Sciatic nerve (tissue), 2 donors: ENCODE data around the gene TMEM131. TPM values are rescaled to one million over a fixed set of nuclear protein-coding genes. Genes with fewer than 3 reads are reported as not detected.

Experiments used
- ATAC-seq: fragments of 200-7000 bp; cut with Tn5 transposase; one replicate; pipeline ENCODE4 v1.9.1; 2020; ENCODE audit warnings: mild to moderate bottlenecking, moderate library complexity
- DNase-seq: peaks from one replicate; pipeline ENCODE4 v3.0.0-alpha.2; 2020; ENCODE audit warnings: low spot score
- intact Hi-C: fragments of 100-400 bp; cut with DNase I; formaldehyde crosslinking; loops from one replicate; pipeline ENCODE4 v1.14.2; 2022
- total RNA-seq: library from RNA; stranded (reverse); fragmentation: NEBNext Ultra II Directional; extraction: Animal tissue kit (Norgen Biotek cat#: 25700); gene quantifications from one replicate; pipeline ENCODE4 v1.2.1, GENCODE V29; 2021
- donor health status: DM: no; HTN: no; CAD: no.
- donor health status: DM: no; HTN: no; CAD: no.

Gene TMEM131
- total RNA-seq, 1 donor from 2014 or later, result 43.2 TPM

DNA sequence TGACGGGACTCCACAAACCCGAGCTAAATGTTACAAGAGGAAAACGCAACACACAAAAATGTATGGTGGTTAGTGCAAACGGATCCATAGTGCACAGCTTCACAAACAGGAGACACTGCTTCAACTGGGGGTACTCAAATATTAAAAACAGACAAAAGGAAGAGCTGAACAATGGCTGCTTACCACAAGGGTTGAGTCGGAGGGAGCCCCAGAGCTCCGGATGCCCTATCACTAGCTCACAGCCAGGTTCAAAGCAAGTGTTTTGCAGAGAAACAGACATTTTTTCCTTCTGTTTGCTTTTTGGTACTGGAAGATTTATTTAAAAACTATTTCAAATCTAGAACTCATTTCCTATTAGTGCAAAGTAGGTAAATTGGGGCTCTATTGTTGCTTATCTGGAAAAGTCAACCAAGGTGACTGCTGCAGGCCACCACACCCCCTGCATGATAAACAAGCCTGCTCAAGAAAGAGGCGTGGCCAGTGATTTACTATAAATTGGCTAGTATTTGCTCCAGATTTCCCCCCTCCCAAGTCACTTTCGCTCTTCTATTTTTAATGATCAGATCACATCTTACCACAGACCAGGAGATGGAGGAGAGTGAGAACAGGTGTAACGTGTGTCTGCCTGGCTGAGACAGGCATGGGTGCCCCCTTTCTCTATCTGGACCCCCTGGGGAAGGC lies 235.9 kb downstream of the TMEM131 start:
- no peak for DNase-seq
- no peak for ATAC-seq
- intact Hi-C loops, result no loop called here

DNA sequence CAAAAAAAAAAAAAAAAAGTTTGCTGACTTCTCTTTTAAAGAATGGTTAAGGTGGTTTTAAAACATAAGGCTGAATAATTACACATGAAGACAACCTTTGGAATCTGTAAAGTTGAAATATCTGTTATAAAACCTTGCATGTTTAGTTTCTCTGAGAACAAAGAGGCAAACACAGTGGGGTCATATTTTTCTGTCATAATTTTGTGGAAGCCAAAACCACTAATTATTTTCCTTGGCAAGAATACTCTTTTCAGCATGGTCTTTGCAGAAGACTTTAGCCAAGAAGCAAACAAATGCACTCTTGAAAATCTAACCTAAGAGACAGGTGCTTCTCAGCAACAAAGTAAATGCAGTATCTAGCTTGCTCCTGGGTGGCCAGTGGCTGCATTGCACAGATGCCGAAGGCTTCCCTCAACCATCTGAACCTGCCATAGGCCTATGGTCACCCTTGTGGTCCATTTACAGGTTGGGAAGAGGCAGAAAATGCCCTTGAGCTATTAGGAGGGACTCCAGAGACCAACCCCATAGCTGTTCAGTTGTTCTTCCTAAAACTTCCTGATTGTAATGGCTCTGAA lies 237.5 kb downstream of the TMEM131 start:
- ATAC-seq (peak; percentile 33), DNase-seq (no peak)
- intact Hi-C loops, result no loop called here

DNA sequence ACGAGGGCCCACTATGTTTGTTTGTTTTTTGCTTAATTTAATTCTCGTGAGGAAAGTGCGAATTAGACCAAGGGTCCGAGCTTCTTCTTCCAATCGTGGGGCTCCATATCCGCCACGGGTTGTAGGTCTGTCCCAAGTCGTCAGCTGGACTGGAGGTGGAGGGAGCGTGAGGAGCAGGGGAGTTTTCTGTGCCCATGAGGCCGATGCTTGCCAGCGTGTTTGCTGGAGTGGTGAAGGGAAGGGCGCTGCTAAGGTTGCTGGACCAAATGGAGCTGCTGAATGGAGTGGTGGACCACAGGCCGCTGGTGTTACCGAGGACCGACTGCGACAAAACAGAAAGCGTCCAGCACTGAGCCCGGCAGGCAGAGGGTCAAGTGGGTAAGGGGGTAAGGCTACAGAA lies 238.7 kb downstream of the TMEM131 start:
- DNase-seq, result no peak
- no peak for ATAC-seq
- intact Hi-C loops, result no loop called here

DNA sequence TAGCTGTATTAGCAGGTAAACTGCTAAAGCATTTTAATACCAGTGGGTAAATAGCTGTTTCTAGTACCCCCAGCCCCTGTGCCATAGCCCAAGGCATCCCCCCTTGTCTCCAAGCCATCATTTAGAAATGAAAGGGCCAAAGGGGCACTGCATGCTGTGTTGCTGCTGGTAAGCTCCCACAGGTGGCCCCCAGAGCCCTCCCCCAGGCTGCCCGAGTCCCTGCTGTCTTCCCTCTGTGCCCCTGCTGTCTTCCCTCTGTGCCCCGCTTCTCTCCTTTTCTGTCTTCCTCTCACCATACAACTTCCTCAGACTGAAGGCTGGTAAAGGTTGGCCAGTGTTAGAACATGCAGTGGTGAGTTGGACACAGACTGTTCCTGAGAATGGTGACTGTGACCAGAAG lies 240.3 kb downstream of the TMEM131 start:
- intact Hi-C loops, result no loop called here
- ATAC-seq (no peak), DNase-seq (no peak)

DNA sequence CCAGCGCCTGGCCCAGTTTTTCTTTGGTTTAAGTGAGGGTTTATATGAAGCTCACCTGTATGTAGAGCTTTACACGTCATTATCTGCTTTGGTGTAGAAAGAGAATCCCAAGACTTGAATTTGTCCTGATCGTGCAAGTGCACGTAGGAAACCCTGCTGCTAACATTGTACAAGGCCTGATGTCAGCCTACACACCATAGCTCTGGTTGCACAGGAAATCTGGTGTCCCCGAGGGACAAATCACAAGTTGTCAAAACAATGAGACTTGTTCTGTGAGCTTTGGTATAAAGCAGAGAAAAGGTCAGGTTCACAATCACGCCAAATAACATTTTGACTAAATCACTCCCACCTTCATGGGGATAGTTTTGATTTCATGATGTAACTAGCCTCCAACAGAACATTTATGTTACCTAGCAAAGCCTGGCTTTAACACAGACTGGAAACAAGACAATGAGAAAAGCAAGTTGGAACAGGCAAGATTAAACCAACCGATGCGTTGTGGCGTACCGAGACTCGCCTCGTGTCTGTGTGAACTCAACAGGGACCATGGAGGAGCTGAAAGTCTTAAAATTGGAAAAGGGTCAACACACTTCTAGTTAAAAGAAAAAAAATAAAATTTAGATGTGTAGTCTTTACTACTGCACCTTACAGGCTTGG lies 240.9 kb downstream of the TMEM131 start:
- ATAC-seq (peak; percentile 11), DNase-seq (no peak)
- intact Hi-C loops, result no loop called here

DNA sequence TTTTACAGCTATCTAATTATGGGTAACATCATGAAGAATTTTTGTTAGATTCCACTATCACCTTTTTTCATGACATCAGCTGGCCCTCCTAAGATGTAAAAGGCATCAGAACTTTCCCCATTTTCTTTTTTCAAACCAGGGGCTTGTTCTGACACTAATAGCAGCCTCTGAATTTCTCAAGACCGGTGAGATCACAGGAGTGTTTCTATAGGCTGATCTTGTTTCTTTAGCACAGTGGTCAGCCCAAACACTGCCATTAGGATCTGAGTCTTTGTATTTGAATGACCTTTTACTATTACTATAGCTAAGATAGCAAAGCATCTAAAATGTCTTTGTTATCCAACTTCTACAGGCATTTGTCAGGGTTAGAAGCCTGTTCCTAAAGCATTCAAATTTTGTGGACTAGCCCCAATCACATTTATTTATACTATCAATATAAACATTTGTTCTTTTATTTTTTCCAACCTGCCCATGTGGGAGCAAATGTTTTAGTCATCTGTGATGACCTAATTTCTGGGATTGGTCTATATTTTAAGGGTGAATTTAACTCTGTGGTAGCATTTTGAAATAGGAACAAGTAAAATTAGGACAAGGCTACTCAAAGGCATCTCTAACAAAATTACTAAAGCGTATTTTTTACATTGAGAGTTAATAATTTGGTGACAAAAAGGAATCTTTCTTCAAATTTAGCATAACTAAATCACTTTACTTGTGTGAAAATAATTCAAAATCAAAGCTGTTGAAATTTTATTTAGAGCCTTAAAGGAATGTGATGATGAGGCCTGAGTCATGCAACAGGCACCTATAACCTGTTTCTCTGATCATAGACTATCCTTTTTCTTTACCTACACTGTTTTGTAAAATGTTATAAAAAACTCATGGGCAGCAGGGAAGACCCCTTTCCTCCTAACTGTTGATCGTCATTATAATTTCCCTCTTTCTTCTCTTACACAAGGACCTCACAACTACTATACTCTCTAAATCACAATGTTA lies 243.1 kb downstream of the TMEM131 start:
- ATAC-seq (no peak), DNase-seq (no peak)
- intact Hi-C loops, result no loop called here

DNA sequence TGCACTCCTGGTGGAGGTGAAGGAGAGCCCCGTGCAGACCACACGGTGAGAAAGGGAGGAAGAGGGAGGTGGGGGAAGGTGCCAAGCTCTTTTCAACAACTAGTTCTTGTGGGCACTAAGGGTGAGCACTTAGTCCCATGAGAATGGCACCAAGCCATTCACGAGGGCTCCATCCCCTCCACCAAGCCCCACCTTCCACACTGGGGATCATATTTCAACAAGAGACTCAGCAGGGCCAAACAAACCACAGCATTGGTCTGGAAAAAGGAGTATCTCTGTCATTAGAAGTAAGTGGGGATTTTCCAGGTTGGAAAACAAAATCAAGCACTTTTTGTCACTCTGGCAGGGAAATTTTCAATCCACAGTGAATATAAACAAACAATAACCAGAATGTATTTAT lies 244.0 kb downstream of the TMEM131 start:
- intact Hi-C loops, result no loop called here
- ATAC-seq (no peak), DNase-seq (no peak)

DNA sequence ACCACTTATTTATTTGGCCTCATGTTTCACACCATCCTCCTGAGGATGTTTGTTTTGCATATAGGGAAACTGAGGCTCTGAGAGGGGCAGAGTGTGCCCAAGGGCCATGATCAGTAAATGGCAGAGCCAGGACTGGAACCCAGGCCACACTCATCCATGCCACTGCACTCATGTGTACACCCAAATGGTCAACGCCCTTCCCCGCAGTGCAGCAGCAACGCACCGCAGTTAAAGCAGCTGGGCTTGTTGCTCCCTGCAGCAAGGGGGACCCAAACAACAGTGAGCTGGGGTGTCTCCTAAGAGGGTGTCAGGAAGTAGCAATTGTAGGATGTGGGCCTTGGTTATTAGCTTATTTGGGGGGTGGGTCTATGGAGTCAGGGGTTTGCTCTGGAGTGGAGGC lies 245.7 kb downstream of the TMEM131 start:
- no peak for ATAC-seq
- DNase-seq, result no peak
- intact Hi-C loops, result no loop called here

DNA sequence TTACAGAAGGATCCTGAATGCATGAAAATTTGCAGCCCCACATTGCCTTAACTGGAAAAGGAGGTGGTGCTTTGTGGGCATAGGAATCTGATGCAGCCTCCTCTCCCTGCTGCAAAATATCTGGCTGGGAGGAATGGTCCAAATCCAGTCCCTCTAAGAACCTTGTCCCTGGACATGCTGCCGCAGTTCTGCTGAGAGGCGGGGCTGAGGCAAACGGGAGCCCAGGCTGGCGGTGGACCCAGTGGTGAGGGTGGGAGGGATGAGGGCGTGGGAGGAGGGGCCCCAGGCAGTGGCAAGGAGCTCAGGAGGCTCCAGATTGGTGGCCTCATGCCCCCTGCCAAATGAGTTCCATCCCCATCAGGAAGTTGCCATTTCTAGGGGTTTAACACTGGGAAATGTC lies 246.2 kb downstream of the TMEM131 start:
- ATAC-seq (no peak), DNase-seq (no peak)
- intact Hi-C loops, result no loop called here

DNA sequence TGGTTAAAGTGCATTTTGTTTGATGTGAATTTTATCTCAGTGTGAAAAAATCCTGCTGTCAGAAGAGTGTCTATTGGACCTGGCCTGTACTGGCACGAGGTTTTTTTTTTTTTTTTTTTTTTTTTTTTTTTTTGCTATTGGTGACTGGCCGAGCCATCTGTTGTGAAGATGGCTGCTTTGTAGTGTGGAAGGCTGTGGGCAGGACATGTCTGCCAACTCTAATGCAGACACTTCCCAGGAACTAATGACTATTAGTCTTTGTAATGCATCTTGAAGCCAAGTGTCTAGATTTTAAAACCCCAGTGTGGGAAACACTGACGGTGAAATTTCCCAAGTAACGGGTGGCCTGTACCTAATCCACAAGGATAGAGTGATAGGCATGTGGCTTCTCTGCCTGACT lies 248.0 kb downstream of the TMEM131 start:
- no peak for DNase-seq
- intact Hi-C loops, result no loop called here
- no peak for ATAC-seq

DNA sequence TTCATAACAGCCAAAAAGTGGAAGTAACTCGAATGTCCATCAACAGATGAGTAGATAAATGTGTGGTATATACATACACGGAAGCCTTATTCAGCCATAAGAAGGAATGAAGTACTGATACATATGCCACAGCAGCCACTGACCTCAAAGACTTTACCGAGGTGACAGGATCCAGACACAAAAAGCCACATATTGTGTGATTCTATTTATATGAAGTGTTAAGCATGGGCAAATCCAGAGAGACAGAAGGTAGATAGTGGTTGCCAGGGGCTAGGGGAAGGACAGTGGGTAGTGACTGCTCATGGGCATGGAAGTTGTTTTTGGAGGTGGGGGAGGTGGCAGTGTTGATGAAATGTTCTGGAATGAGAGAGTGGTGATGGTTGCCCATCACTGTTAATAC lies 248.5 kb downstream of the TMEM131 start:
- ATAC-seq, result no peak
- intact Hi-C loops, result no loop called here
- DNase-seq, result no peak

DNA sequence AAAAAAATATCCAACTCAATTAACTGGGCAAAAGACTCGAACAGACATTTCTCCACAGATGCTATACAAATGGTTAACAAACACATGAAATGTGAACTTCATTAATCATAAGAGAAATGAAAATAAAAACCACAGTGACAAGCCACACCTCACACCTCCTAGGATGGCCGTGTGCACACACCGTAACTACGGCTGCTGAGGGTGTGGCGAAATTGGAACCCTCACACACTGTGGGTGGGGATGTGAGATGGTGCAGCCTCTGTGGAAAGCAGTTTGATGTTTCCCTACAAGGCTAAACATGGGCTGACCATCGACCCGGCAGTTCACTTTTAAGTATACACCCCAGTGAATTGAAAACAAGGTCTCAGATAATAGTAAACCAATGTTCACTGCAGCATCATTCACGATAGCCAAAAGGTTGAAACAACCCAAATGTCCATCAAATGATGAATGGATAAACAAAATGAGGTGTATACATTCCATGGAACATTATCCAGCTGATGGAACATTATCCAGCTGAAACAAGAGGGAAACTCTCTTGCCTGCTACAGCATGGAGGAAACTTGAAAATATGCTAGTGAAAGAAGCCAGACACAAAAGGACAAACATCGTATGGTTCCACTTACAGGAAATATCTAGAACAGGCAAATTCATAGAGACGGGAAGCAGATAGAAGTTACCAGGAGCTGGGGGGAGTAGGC lies 250.1 kb downstream of the TMEM131 start:
- DNase-seq, result no peak
- intact Hi-C loops, result no loop called here
- no peak for ATAC-seq

DNA sequence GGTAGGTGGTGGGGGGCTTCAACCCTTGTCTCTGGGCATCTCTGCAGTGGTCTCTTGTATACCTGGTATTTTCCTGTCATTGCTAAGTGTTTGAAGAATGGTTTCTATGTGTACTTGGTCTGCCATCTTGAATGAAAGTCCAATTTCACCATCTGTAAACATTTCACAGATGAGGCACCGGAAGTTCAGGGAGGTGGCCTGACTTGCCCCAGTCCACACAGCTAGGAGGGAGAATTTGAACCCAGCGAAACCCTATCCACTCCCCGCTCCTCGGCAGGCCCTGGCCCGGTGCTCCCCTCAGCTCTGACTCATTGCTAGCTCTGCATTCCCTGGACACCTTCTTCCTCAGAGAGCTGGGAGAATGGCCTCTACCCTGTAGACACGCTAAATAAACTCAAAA lies 251.8 kb downstream of the TMEM131 start:
- ATAC-seq (no peak), DNase-seq (no peak)
- intact Hi-C loops, result no loop called here

DNA sequence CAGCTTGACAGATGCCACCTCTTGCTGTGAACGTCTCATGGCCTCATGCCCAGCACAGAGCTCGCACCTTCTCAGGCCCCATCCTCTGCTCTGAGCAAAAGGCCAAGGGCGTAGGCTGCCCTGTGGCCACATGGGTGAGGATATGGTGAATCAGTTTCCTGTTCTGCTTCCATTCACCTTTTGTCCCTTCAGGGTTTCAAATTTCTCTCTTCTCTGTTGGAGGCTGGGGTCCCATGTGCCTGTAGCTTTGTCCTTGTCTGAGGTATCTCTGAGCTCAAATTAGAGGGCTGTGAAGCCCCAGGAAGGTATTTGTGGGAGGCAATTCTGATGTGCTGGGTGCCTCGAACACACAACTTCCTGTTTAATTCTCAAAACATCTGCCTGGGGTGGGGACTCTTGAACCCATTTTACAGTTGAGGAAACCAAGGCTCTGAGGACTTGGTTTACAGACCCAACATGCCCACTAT lies 253.3 kb downstream of the TMEM131 start:
- ATAC-seq, result no peak
- intact Hi-C loops, result no loop called here
- DNase-seq, result no peak

DNA sequence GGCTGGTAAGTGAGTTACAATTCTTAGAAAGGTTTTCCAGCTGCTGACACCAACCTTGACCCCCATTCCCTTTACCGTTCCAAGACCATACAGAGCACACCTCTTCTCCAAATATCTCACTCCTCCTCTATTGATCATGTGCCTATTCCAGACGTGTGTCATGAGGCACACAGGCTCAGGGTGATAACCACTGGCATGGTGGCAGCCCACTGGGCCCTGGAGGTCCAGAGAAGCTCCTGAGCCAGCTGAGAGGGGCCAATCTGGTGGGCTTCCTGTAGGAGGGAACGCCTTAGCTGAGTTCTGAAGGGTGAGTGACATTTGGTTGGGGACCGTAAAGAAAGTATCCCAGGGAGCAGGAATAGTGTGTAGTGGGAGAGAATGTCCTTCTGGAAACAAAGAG lies 254.1 kb downstream of the TMEM131 start:
- intact Hi-C loops, result no loop called here
- no peak for ATAC-seq
- DNase-seq, result no peak

DNA sequence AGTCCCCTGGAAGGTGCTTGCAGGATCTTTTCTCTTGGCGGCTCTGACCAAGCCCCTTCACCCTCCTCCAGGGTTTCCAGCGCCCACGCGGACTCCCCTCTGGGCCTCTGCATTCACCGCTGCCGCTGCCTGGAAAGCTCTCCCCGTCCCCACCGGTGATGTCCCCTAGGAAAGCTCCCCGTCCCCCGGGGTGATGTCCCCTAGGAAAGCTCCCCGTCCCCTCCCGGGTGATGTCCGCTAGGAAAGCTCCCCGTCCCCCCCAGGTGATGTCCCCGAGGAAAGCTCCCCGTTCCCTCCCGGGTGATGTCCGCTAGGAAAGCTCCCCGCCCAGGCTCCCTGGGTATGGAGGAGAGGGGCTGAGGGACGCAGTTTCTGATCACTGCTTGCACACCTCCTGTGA lies 254.5 kb downstream of the TMEM131 start:
- ATAC-seq, result no peak
- intact Hi-C loops, result no loop called here
- no peak for DNase-seq

DNA sequence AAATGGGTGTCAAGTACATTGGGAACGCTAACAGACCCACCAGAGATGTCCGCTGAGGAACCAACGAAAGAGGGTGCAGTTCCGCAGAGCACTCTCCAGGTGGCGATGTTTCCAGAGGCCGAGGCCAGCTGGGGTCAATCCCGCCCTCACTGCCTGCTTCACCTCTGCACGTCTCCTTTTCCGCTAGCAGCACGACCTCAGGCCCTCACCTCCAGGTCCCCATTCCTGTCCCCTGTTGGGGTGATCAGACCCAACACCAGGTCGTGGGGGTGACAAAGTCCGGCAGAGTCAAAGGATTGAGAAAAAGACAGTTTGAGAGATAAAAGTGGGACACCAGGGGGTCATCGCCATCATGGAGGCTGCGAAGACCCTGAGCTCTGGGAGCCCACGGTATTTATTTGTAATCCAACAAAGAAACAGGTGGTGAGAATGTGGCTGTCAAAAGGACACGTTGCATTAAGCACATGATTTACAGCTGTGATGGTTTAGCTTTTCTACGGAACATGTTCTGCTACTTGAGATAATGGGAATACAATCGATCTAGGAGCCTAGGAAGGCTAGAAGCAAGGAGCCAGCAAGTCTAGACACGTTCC lies 255.1 kb downstream of the TMEM131 start:
- intact Hi-C loops, result no loop called here
- ATAC-seq, result peak; percentile 42
- DNase-seq, result no peak

DNA sequence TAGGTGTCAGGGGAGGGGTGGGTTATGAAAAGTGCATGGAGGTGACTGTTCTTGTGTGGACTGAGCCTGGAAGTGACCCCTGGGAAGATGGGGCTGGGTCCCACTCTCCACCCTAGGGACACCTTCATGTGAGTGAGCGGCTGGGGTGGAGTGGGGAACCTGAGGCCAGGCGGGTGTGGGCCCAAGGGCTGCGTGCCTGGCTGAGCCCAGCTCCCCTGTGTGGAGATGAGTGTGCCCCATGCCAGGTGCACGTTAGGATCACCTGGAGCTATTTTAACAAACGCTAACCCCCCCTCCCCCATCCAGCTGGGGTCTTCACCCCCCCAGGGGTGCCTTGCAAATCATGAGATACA lies 255.9 kb downstream of the TMEM131 start:
- ATAC-seq, result no peak
- no peak for DNase-seq
- intact Hi-C loops, result no loop called here
